GM20431 (cell line): ENCODE measurements around the gene INSR.

Experiments used
- in situ Hi-C: fragments of 300-500 bp; cut with MseI, MboI; formaldehyde crosslinking; loops from one replicate; pipeline ENCODE4 v1.15.0; 2020; ENCODE audit warnings: low sequenced_read_pairs; ENCODE audit not compliant: unreplicated experiment

INSR gene

DNA sequence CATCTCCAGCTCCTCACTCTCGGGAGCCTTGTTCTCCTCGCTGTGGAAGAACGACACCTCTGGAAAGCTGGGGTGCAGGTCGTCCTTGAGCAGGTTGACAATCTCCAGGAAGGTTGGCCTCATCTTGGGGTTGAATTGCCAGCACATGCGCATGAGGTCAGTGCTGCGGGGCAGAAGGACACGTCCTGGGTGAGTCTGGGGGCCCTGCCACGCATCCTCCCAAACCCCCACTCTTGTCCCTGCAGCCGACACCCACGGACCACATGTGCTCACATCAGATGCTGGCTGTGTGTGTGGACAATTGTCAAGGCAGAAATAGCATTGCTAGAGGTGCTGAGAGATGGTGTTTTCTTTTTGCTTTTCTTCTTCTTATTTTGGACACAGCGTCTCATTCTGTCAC, 177.0 kb downstream of the INSR start:
- in situ Hi-C loops = no loop called here

DNA sequence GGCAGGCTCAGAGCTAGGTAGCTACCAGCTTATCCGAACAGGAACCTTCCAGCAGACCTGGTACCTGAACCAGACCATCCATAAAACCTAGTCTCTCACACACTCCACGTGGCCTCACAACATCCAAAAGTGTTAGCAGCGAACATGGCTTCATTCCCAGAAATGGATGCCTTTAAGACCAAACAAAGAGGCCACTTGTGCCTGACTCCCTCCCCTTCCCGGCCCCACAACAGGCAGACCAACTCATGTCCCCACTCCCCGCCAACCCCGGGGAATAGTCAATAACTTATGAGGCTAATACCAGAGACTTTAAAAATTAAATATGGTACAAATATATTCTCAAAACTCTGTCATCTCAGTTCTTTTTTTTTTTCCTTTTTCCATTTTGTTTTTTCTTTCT, 178.5 kb downstream of the INSR start:
- in situ Hi-C loops = no loop called here

- in situ Hi-C loops = no loop called here
Observed at GRCh38 chr19:7113233-7113632, 181.0 kb downstream of the INSR start.

DNA sequence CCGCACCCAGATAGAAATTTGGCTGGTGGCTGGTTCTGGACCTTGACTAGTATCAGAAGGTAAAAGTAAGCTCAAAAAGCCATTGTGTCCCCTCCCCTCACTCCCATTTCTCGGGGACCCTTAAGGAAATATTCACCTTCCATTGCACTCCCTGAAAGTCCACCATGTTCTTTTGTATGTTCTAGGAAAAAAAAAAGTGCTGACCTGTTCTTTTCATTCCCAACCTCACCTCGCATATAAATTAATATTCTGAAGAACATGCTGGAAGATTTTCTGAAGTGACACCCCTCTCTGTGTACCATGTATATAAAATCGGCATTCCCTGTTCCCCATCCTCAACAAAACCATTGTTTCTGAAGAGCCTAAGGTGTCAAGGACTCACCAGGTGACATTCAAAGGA, 181.5 kb downstream of the INSR start:
- in situ Hi-C loops = no loop called here

GRCh38 chr19:7109678-7110289, 184.4 kb downstream of the INSR start:
- in situ Hi-C loops = no loop called here

DNA sequence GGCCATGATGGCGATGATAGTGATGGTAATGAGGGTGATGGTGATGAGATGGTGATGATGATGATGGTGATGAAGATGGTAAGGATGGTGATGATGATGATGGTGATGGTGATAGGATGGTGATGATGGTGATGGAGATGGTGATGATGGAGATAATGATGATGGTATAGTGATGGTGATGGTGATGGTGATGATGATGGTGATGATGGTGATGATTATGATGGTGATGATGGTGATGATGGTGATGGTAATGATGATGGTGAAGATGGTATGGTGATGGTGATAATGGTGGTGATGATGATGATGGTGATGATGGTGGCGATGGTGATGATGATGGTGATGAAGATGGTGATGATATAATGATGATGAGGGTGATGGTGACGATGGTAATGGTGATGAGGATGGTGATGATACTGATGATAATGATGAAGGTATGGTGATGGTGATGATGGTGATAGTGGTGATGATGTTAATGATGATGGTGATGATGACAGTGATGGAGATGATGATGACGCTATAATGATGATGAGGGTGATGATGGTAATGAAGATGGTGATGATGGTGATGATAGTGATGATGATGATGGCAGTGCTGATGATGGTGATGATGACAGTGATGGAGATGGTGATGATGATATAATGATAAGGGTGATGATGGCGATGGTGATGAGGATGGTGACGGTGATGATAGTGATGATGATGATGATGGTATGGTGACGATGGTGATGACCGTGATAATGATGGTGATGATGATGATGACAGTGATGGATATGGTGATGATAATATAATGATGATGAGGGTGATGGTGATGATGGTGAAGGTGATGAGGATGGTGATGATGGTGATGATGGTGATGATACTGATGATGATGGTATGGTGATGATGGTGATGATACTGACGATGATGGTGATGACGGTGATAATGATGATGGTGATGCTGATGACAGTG, 187.2 kb downstream of the INSR start:
- in situ Hi-C loops = no loop called here

DNA sequence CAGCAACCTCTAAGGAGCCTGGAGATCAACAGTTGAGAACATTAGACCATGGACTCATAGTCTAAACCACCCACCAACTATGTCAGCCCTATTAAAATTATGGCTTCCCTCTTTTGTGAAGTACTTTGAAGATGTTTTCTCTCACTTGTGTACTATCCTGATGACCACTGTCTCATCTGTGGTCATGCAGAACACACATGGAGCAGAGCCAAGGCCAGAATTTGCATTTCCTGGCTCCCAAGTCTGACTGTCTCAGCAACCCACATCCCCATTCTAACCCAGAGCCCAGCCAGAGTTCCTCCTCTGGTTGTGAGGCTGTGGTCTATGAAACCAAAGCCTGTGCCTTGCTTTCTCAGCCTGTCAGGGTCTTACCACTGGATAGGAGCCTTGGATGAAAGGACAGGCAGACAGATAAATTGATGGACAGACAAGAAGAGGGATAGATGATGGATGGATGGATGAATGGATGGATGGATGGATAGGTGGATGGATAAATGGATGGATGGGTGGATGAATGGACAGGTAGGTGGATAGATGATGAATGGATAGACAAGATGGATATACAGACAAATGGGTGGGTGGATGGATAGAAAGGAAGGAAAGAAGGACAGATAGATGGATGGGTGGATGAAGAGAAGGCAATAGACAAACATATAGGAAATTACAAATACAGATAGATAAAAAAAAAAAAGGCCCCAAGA, 189.3 kb downstream of the INSR start:
- in situ Hi-C loops = no loop called here

DNA sequence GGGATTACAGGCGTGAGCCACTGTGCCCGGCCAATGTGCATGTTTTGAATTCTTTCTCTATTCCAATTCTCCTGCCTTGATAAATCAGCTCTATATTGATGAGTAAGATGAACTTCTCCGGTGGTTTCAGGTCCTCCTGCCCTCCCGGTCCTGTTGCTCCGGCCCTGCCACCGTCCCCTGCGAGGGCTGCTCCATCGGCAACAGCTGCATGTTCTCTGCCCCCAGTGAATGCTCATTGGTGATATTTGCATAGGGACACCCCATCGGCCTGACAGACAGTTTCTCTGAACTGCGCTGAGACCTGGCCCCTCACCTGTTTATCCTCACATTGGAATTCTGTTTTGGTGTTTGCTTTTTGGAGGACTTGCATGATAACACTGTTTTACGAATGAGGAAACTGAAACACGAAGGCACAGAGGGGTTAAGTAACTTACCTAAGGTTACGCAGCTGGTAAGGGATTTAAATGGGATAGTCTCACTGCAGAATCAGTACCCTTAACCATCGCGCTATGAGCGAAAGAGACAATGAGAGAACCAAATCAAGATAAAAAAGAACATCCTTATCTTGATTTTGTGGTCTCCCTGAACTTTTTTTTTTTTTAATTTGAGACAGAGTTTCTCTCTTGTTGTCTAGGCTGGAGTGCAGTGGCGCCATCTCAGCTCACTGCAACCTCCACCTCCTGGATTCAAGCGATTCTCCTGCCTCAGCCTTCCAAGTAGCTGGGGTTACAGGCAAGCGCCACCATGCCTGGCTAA, 192.5 kb downstream of the INSR start:
- in situ Hi-C loops = no loop called here

DNA sequence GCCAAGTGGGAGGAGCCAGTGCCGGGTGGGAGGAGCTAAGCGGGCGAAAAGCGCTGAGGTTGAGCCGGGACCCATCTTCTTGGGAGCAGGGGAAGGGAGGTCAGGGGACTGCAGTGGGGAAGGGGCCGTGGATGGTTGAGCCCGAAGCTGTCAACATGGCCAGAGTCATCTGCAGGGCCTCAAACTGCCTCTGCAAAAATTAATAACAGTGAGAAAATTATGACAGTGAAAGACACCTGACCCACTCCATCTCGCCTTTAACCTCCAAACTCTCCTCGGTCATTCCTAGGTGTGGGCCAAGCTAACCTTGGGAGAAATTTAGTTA, 194.7 kb downstream of the INSR start:
- in situ Hi-C loops = no loop called here

GRCh38 chr19:7098701-7099596, 195.3 kb downstream of the INSR start:
- in situ Hi-C loops = no loop called here

GRCh38 chr19:7098096-7098495, 196.1 kb downstream of the INSR start:
- in situ Hi-C loops = no loop called here

DNA sequence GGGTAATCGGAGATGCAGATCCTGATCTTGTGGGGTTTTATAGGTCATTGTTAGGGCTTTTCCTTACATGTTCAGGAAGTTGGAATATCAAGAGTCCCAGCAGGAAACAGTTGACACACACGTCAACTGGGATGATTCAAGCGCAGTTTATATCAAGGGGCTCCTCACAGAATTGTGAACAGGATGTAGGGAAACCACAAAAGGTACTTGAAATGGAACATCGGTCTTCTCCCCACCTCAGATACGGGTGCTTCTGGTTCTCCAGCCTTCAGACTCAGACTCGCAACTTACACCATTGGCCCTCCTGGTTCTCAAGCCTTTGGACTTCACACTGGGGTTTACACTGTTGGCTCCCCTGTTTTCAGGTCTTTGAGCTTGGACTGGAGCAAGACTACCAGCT, 205.2 kb downstream of the INSR start:
- in situ Hi-C loops = no loop called here

DNA sequence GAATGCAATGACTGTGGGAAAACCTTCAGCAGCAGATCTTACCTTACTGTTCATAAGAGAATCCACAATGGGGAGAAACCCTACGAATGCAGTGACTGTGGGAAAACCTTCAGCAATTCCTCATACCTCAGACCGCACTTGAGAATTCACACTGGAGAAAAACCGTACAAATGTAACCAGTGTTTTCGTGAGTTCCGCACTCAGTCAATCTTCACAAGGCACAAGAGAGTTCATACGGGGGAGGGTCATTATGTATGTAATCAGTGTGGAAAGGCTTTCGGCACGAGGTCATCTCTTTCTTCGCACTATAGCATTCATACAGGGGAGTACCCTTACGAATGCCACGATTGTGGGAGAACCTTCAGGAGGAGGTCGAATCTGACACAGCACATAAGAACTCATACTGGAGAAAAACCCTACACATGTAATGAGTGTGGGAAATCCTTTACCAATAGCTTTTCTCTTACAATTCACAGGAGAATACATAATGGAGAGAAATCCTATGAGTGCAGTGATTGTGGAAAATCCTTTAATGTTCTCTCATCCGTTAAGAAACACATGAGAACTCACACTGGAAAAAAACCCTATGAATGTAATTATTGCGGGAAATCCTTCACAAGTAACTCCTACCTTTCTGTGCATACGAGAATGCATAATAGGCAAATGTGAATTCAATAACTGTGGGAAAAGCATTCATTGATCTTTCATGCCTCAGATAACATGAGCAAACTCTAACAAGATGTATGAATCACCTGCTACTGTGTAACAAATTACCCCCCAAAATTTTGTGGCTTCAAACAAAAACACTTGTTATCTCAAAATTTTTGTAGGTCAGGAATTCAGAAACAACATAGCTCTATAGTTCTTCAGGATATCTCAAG, 210.9 kb downstream of the INSR start:
- in situ Hi-C loops = no loop called here

DNA sequence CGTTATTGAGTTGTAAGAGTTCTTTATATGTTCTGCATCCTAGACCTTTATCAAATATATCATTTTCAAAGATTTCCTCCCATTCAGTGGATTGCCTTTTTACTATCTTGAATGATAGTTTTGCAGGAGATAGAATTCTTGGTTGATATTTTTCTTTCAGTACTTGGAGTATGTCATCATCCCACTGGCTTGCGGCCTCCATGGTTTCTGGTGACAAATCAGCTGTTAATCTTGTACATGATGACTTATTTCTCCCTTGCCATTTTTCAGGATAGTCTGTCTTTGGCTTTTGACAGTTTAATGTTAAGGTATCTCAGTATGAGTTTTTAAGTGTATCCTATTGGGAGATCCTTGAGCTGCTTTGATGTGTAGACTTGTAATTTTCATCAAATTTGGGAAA, 216.2 kb downstream of the INSR start:
- in situ Hi-C loops = no loop called here

DNA sequence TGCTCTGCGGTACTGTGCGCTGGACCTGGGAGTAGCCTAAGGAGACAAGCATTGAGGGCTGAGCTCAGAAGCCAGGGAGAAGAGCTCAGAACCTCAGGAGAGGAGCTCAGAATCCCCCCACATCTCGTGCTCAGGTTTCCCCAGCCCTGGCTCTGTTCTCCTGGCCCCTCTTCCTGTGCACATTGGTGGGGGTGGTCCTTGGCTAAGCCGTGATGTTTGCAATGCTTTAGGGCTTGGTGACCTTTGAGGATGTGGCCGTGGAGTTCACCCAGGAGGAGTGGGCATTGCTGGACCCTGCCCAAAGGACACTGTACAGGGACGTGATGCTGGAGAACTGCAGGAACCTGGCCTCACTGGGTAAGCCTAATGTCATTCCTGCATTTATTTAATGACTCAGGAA, 218.1 kb downstream of the INSR start:
- in situ Hi-C loops = no loop called here

DNA sequence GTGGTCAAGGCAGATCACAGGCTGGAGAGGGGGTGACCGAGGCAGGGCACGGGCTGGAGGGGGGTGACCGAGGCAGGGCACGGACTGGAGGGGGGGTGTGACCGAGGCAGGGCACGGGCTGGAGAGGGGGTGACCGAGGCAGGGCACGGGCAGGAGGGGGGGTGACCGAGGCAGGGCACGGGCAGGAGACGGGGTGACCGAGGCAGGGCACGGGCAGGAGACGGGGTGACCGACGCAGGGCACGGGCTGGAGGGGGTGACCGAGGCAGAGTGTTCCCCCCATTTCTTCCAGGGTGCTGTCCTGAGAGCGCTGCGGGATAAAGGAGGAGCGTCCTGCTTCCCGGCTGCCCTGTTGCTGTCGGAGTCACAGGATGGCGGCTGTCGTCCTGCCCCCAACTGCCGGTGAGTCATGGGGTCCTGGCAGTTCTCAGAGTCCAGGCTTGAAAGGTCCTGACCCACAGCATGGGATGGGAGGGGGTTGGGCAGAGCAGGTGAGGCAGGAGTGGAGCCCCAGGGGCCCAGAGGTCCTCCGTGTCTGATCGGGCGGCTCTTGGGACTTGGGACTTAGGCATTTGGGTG, 219.4 kb downstream of the INSR start:
- in situ Hi-C loops = no loop called here

GRCh38 chr19:7072541-7072940, 221.7 kb downstream of the INSR start:
- in situ Hi-C loops = no loop called here

GRCh38 chr19:7069904-7070226, 224.3 kb downstream of the INSR start:
- in situ Hi-C loops = no loop called here
